ENCODE data around the gene OR5A2. TPM values are rescaled to one million over a fixed set of nuclear protein-coding genes. Genes with fewer than 3 reads are reported as not detected.
"Not testable (repeated sequence)": the region's sequence is repeated elsewhere in the genome, so short reads cannot be mapped to it uniquely, and the experiment has no call there.

The OR5A2 gene
- total RNA-seq, 1 donor from 2014 or later, result not detected

GRCh38 chr11:59380263-59381059, 45.8 kb downstream of the OR5A2 start:
- DNase-seq (ENCODE audit: low spot score), result no peak

GRCh38 chr11:59372324-59372723, 53.9 kb downstream of the OR5A2 start:
- DNase-seq (ENCODE audit: low spot score), result not testable (repeated sequence)

GRCh38 chr11:59368238-59369022, 57.8 kb downstream of the OR5A2 start:
- no peak for DNase-seq (ENCODE audit: low spot score)

Other genes starting within 250 kb of the OR5A2 start
- gene MPEG1, start 213.5 kb downstream of the OR5A2 start, total RNA-seq, result 13.5 TPM
- gene OR5AN1, start 67.5 kb downstream of the OR5A2 start, total RNA-seq, result not detected
- gene OR5A1, start 10.1 kb upstream of the OR5A2 start, total RNA-seq, result not detected
- not detected for gene OR4D6, start 30.5 kb upstream of the OR5A2 start, total RNA-seq
- gene OR4D10, start 46.9 kb upstream of the OR5A2 start, total RNA-seq, result not detected
- not detected for gene OR4D11, start 77.2 kb upstream of the OR5A2 start, total RNA-seq
- gene OR4D9, start 85.1 kb upstream of the OR5A2 start, total RNA-seq, result not detected
- 63.4 TPM for gene OSBP, start 189.4 kb upstream of the OR5A2 start, total RNA-seq
- 28.6 TPM for gene PATL1, start 242.6 kb upstream of the OR5A2 start, total RNA-seq

Data from mucosa of gallbladder (tissue), 1 donor.